ENCODE measurements around the gene TNFRSF1A. TPM values are rescaled to one million over a fixed set of nuclear protein-coding genes. Genes with fewer than 3 reads are reported as not detected.
A peak's percentile ranks its signal among the peaks of the same experiment; 100 is the strongest.

The TNFRSF1A gene
- total RNA-seq, 4 donors from 2014 or later, result 121 to 190 (median 134) TPM

GRCh38 chr12:6315704-6316597 is 25.9 kb downstream of the TNFRSF1A start:
- 75 to 89% methylated on average over 1 to 8 of the region's 17 CpGs for WGBS, 2 donors
- Histone ChIP-seq H3K27ac (no peak overlapping the region), H3K4me1 (peaks cover 25 to 45% (median 28%) of the 10 kb centered on the region in 3 donors), H3K4me3 (no peak overlapping the region), H3K27me3 (peaks cover 0 to 9% (median 0%) of the 10 kb centered on the region in 4 donors), H3K36me3 (peaks cover 0 to 76% (median 7%) of the 10 kb centered on the region in 3 donors), H3K9me3 (no peaks in the 10 kb centered on the region)
- no peak for DNase-seq
- no peak for TF ChIP-seq POLR2A (IDR thresholded peaks at IDR 0.05)
- TF ChIP-seq, protein P1, sequence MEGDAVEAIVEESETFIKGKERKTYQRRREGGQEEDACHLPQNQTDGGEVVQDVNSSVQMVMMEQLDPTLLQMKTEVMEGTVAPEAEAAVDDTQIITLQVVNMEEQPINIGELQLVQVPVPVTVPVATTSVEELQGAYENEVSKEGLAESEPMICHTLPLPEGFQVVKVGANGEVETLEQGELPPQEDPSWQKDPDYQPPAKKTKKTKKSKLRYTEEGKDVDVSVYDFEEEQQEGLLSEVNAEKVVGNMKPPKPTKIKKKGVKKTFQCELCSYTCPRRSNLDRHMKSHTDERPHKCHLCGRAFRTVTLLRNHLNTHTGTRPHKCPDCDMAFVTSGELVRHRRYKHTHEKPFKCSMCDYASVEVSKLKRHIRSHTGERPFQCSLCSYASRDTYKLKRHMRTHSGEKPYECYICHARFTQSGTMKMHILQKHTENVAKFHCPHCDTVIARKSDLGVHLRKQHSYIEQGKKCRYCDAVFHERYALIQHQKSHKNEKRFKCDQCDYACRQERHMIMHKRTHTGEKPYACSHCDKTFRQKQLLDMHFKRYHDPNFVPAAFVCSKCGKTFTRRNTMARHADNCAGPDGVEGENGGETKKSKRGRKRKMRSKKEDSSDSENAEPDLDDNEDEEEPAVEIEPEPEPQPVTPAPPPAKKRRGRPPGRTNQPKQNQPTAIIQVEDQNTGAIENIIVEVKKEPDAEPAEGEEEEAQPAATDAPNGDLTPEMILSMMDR (IDR thresholded peaks at IDR 0.05), result no peak
- intact Hi-C loops (cut with DNase I), result no loop called here

GRCh38 chr12:6315184-6315583 is 26.7 kb downstream of the TNFRSF1A start:
- peaks cover 0 to 16% (median 0%) of the 10 kb centered on the region in 4 donors for H3K27me3 ChIP-seq
- H3K4me1 ChIP-seq, result peaks cover 30 to 50% (median 32%) of the 10 kb centered on the region in 3 donors
- DNase-seq, result no peak
- intact Hi-C loops (cut with DNase I), result no loop called here
- WGBS, 2 donors, result 93 to 94% methylated on average over 4 to 6 of the region's 6 CpGs
- no peak overlapping the region for H3K4me3 ChIP-seq
- H3K27ac ChIP-seq, result no peak overlapping the region
- TF ChIP-seq POLR2A (IDR thresholded peaks at IDR 0.05), result no peak
- TF ChIP-seq, protein P1 (IDR thresholded peaks at IDR 0.05), result no peak
- H3K9me3 ChIP-seq, result no peaks in the 10 kb centered on the region
- H3K36me3 ChIP-seq, result peaks cover 0 to 68% (median 7%) of the 10 kb centered on the region in 3 donors

DNA sequence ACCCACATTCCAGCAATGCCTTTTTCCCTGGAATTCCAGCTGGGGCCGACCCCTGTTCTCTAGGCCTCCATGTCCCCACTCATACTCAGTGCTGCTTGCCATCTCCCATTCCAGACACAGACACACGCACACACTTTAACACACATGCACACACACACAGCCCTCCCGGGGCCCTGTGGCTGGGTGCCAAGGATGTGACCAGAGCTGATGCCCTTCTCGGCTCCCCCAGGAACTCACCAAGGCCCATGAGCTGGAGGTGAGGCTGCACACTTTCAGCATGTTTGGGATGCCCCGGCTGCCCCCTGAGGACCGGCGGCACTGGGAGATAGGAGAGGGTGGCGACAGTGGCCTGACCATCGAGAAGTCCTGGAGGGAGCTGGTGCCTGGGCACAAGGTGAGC is 27.1 kb downstream of the TNFRSF1A start:
- intact Hi-C loops (cut with DNase I), result no loop called here
- Histone ChIP-seq H3K27me3 (peaks cover 0 to 20% (median 0%) of the 10 kb centered on the region in 4 donors), H3K9me3 (no peaks in the 10 kb centered on the region), H3K4me1 (peaks cover 33 to 54% (median 33%) of the 10 kb centered on the region in 3 donors), H3K36me3 (peaks cover 0 to 64% (median 7%) of the 10 kb centered on the region in 3 donors), H3K27ac (no peak overlapping the region), H3K4me3 (no peak overlapping the region)
- DNase-seq, result no peak
- TF ChIP-seq POLR2A (IDR thresholded peaks at IDR 0.05), result no peak
- TF ChIP-seq, protein P1 (IDR thresholded peaks at IDR 0.05), result no peak
- 79 to 84% methylated on average over 4 to 9 of the region's 9 CpGs for WGBS, 2 donors

- H3K4me3 ChIP-seq, result peak overlapping the region in 2 of 4 donors; percentile 24 to 45
- TF ChIP-seq, protein P1 (IDR thresholded peaks at IDR 0.05), result no peak
- no peak for TF ChIP-seq POLR2A (IDR thresholded peaks at IDR 0.05)
- no peak for DNase-seq
- peaks cover 33 to 55% (median 33%) of the 10 kb centered on the region in 3 donors for H3K4me1 ChIP-seq
- H3K27me3 ChIP-seq, result peaks cover 0 to 21% (median 0%) of the 10 kb centered on the region in 4 donors
- H3K27ac ChIP-seq, result peak overlapping the region; percentile 89 to 96 (median 89)
- no peaks in the 10 kb centered on the region for H3K9me3 ChIP-seq
- 87 to 91% methylated on average over 3 to 6 of the region's 14 CpGs for WGBS, 2 donors
- H3K36me3 ChIP-seq, result peaks cover 0 to 51% (median 7%) of the 10 kb centered on the region in 3 donors
- intact Hi-C loops (cut with DNase I), result no loop called here
Observed at GRCh38 chr12:6313326-6313940, 28.4 kb downstream of the TNFRSF1A start.

Measured in esophagus squamous epithelium (tissue), 5 donors.